Stimulated activated CD8-positive, alpha-beta memory T cell treated with anti-CD3 and anti-CD28 coated beads, Interleukin-15, amount 100 ng/mL, for 4 hours (primary cell): ENCODE results near the gene SMAD2.
"Not testable (repeated sequence)": the region's sequence is repeated elsewhere in the genome, so short reads cannot be mapped to it uniquely, and the experiment has no call there.

Experiments used
- DNase-seq, 2 donors: peaks; one replicate each; pipeline ENCODE4 v3.0.0-alpha.2; 2020; ENCODE audit warnings: low read depth in 2 of 2

The SMAD2 gene

GRCh38 chr18:47794725-47795433, 135.6 kb downstream of the SMAD2 start:
- no peak for DNase-seq

- DNase-seq, result no peak
These were observed 136.8 kb downstream of the SMAD2 start for GRCh38 chr18:47793609-47794008.

GRCh38 chr18:47791461-47791985, 138.9 kb downstream of the SMAD2 start:
- DNase-seq, result no peak

- DNase-seq, result no peak
These were observed 140.4 kb downstream of the SMAD2 start for GRCh38 chr18:47790036-47790435.

GRCh38 chr18:47788621-47789020, 141.8 kb downstream of the SMAD2 start:
- DNase-seq, result no peak

- DNase-seq, result no peak
These were observed 148.9 kb downstream of the SMAD2 start for GRCh38 chr18:47781561-47781960.

- DNase-seq, result no peak
These were observed 150.3 kb downstream of the SMAD2 start for GRCh38 chr18:47780011-47780725.

- DNase-seq, result no peak
These were observed 151.1 kb downstream of the SMAD2 start for GRCh38 chr18:47779381-47779780.

- DNase-seq, result no peak
These were observed 152.8 kb downstream of the SMAD2 start for GRCh38 chr18:47777626-47778025.

- no peak for DNase-seq
These were observed 154.5 kb downstream of the SMAD2 start for GRCh38 chr18:47775961-47776360.

GRCh38 chr18:47773931-47774330, 156.5 kb downstream of the SMAD2 start:
- no peak for DNase-seq

- no peak for DNase-seq
These were observed 157.8 kb downstream of the SMAD2 start for GRCh38 chr18:47772374-47773248.

GRCh38 chr18:47771922-47772321, 158.5 kb downstream of the SMAD2 start:
- DNase-seq, result no peak

GRCh38 chr18:47767699-47768098, 162.8 kb downstream of the SMAD2 start:
- DNase-seq, result no peak

GRCh38 chr18:47767198-47767597, 163.3 kb downstream of the SMAD2 start:
- not testable (repeated sequence) for DNase-seq
